Activated B cell treated with CpG ODN at 0.5 μM for 24 hours (primary cell): Measurements from ENCODE around the gene ATP11A. TPM values are rescaled to one million over a fixed set of nuclear protein-coding genes. Genes with fewer than 3 reads are reported as not detected.

ENCODE experiments used
- ATAC-seq: fragments of 200-7000 bp; cut with Tn5 transposase; one replicate; pipeline ENCODE4 v1.10.0; 2021; ENCODE audit warnings: low read depth, mild to moderate bottlenecking, moderate library complexity
- CTCF ChIA-PET: fragments of 350-600 bp; sonication (Branson Sonifier 250); formaldehyde crosslinking; loops from one replicate; lab custom pipeline; 2021; ENCODE audit warnings: antibody characterized with exemption; lab: Charles Lee
- POLR2A ChIA-PET: fragments of 350-600 bp; sonication (Branson Sonifier 250); formaldehyde crosslinking; loops from one replicate; lab custom pipeline; 2021; ENCODE audit warnings: antibody characterized with exemption; lab: Charles Lee
- DNase-seq: peaks from one replicate; pipeline ENCODE4 v3.0.0; 2022
- H3K27ac Mint-ChIP-seq: one replicate; pipeline ENCODE4 v1.8.0; 2020; ENCODE audit warnings: mixed read lengths
- H3K27me3 Mint-ChIP-seq: one replicate; pipeline ENCODE4 v1.8.0; 2021; ENCODE audit warnings: mixed read lengths
- H3K36me3 Mint-ChIP-seq: one replicate; pipeline ENCODE4 v1.8.0; 2021; ENCODE audit warnings: low read depth, mixed read lengths
- H3K4me1 Mint-ChIP-seq: one replicate; pipeline ENCODE4 v1.8.0; 2021; ENCODE audit warnings: mixed read lengths
- H3K4me3 Mint-ChIP-seq: one replicate; pipeline ENCODE4 v1.8.0; 2020; ENCODE audit warnings: mild to moderate bottlenecking, mixed read lengths
- H3K9me3 Mint-ChIP-seq: one replicate; pipeline ENCODE4 v1.8.0; 2020; ENCODE audit warnings: mixed read lengths
- intact Hi-C: fragments of 100-400 bp; cut with micrococcal nuclease; formaldehyde crosslinking; loops from one replicate; pipeline ENCODE4 v1.15.1; 2024
- total RNA-seq: library from RNA; stranded (reverse); gene quantifications from 2 replicates; pipeline ENCODE4 v1.2.3, GENCODE V29; 2022
- TF ChIP-seq, protein P1 (sequence below): fragments of 200-600 bp; IDR thresholded peaks from one replicate; pipeline ENCODE4 v1.8.0; 2022; ENCODE audit warnings: antibody characterized with exemption, mild to moderate bottlenecking

ATP11A gene
- total RNA-seq, 1 donor from 2014 or later = 49.6 TPM

DNA sequence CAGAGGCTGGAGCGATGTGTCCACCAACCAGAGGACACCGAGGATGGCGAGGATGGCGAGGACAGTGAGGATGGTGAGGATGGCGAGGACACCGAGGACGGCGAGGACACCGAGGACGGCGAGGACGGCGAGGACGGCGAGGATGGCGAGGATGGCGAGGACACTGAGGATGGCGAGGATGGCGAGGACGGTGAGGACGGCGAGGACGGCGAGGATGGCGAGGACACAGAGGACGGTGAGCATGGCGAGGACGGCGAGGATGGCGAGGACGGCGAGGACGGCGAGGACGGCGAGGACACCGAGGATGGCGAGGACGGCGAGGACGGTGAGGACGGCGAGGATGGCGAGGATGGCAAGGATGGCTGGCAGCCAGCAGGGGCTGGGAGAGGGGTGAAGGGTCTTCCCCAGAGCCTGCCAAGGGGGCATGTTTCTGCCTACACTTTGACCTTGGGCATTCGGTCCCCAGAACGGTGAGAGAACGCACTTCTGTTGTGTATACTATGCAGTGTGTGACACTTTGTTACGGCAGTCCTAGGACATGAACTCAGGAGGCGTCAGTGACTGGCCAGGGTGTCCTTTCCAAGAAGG lies 44.4 kb upstream of the ATP11A start:
- no peaks in the 10 kb centered on the region for H3K9me3 Mint-ChIP-seq
- peaks cover 4% of the 10 kb centered on the region for H3K27me3 Mint-ChIP-seq
- intact Hi-C loops = no loop called here
- ATAC-seq (no peak), DNase-seq (no peak)
- POLR2A ChIA-PET = no interaction called here
- TF ChIP-seq, protein P1, sequence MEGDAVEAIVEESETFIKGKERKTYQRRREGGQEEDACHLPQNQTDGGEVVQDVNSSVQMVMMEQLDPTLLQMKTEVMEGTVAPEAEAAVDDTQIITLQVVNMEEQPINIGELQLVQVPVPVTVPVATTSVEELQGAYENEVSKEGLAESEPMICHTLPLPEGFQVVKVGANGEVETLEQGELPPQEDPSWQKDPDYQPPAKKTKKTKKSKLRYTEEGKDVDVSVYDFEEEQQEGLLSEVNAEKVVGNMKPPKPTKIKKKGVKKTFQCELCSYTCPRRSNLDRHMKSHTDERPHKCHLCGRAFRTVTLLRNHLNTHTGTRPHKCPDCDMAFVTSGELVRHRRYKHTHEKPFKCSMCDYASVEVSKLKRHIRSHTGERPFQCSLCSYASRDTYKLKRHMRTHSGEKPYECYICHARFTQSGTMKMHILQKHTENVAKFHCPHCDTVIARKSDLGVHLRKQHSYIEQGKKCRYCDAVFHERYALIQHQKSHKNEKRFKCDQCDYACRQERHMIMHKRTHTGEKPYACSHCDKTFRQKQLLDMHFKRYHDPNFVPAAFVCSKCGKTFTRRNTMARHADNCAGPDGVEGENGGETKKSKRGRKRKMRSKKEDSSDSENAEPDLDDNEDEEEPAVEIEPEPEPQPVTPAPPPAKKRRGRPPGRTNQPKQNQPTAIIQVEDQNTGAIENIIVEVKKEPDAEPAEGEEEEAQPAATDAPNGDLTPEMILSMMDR = no peak
- no peaks in the 10 kb centered on the region for H3K36me3 Mint-ChIP-seq
- CTCF ChIA-PET = no interaction called here
- peaks cover 7% of the 10 kb centered on the region for H3K4me1 Mint-ChIP-seq
- no peak overlapping the region for H3K4me3 Mint-ChIP-seq
- H3K27ac Mint-ChIP-seq = no peak overlapping the region

GRCh38 chr13:112647256-112647655 lies 42.6 kb upstream of the ATP11A start:
- DNase-seq (no peak), ATAC-seq (no peak)
- CTCF ChIA-PET = no interaction called here
- peaks cover 4% of the 10 kb centered on the region for H3K27me3 Mint-ChIP-seq
- no peaks in the 10 kb centered on the region for H3K9me3 Mint-ChIP-seq
- no peaks in the 10 kb centered on the region for H3K4me1 Mint-ChIP-seq
- no peak overlapping the region for H3K27ac Mint-ChIP-seq
- H3K36me3 Mint-ChIP-seq = no peaks in the 10 kb centered on the region
- TF ChIP-seq, protein P1 = no peak
- POLR2A ChIA-PET = no interaction called here
- no peak overlapping the region for H3K4me3 Mint-ChIP-seq
- intact Hi-C loops = no loop called here

DNA sequence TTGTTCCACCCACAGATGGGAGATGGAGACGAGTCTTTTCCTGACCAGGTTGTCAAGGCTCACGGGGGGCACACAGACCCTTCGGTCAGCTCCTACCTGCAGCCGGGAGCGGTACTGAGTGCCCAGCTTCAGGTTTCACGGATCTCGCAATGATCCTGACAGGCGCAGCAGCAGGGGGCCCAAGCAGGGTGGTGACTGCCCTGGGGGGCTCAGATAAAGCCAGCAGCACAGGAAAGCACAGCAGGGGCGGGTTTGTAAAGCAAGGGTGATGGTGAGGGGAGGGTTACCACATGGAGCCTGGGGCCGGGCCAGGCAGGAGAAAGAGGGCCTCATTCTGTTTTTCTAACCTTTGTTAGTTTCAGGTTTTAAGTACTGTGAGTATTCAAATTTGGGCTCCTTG lies 41.7 kb upstream of the ATP11A start:
- Mint-ChIP-seq H3K36me3 (no peaks in the 10 kb centered on the region), H3K27ac (no peak overlapping the region), H3K9me3 (no peaks in the 10 kb centered on the region), H3K27me3 (peaks cover 1% of the 10 kb centered on the region), H3K4me3 (no peak overlapping the region), H3K4me1 (no peaks in the 10 kb centered on the region)
- ChIA-PET CTCF (no interaction called here), POLR2A (no interaction called here)
- intact Hi-C loops = no loop called here
- no peak for DNase-seq
- TF ChIP-seq, protein P1 = no peak
- ATAC-seq = no peak

GRCh38 chr13:112648966-112649690 lies 40.7 kb upstream of the ATP11A start:
- no peaks in the 10 kb centered on the region for H3K9me3 Mint-ChIP-seq
- no peaks in the 10 kb centered on the region for H3K4me1 Mint-ChIP-seq
- H3K4me3 Mint-ChIP-seq = no peak overlapping the region
- CTCF ChIA-PET = no interaction called here
- TF ChIP-seq, protein P1 = no peak
- ATAC-seq (no peak), DNase-seq (no peak)
- H3K36me3 Mint-ChIP-seq = no peaks in the 10 kb centered on the region
- peaks cover 2% of the 10 kb centered on the region for H3K27me3 Mint-ChIP-seq
- H3K27ac Mint-ChIP-seq = no peak overlapping the region
- intact Hi-C loops = no loop called here
- POLR2A ChIA-PET = no interaction called here

DNA sequence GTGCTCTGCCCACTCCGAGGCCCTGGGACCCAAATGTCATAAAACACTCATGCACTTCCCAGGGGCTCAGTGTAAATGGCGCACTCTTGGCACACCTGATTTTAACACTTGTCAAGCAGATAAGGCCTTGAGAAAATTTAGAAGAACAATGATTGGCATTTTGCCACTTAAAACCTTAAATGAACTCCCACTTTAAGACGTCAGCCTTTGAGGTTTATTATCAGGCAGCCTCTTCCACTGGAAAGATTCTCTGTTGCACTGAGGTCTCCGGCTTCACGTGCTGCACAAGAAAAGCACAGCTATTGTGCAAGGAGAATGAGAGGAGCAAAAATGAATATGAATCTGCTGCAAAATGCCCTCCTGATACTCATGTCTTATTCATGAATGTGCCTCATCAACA lies 38.5 kb upstream of the ATP11A start:
- Mint-ChIP-seq H3K9me3 (no peaks in the 10 kb centered on the region), H3K27ac (no peak overlapping the region), H3K4me3 (no peak overlapping the region), H3K36me3 (no peaks in the 10 kb centered on the region), H3K27me3 (peaks cover 2% of the 10 kb centered on the region), H3K4me1 (no peaks in the 10 kb centered on the region)
- TF ChIP-seq, protein P1 = no peak
- DNase-seq (no peak), ATAC-seq (no peak)
- ChIA-PET CTCF (interaction anchor here (0.7 to 0.8 kb wide), 2 partner anchors 10 to 13 kb away, joined by 3 read pairs; no protein-coding TSS in a partner anchor), POLR2A (no interaction called here)
- intact Hi-C loops = no loop called here
